Stimulated activated CD8-positive, alpha-beta memory T cell treated with anti-CD3 and anti-CD28 coated beads, Interleukin-4, amount 100 ng/mL, for 48 hours (primary cell): ENCODE data around the gene SCEL.
"Not testable (repeated sequence)": the region's sequence is repeated elsewhere in the genome, so short reads cannot be mapped to it uniquely, and the experiment has no call there.

Source experiments
- DNase-seq: peaks from one replicate; pipeline ENCODE4 v3.0.0-alpha.2; 2020

Gene SCEL, protein sequence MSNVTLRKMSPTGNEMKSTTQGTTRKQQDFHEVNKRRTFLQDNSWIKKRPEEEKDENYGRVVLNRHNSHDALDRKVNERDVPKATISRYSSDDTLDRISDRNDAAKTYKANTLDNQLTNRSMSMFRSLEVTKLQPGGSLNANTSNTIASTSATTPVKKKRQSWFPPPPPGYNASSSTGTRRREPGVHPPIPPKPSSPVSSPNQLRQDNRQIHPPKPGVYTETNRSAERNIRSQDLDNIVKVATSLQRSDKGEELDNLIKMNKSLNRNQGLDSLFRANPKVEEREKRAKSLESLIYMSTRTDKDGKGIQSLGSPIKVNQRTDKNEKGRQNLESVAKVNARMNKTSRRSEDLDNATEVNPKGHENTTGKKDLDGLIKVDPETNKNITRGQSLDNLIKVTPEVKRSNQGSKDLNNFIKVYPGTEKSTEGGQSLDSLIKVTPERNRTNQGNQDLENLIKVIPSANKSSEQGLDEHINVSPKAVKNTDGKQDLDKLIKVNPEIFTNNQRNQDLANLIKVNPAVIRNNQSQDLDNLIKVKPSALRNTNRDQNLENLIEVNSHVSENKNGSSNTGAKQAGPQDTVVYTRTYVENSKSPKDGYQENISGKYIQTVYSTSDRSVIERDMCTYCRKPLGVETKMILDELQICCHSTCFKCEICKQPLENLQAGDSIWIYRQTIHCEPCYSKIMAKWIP

GRCh38 chr13:77535448-77535847 is at the start of gene SCEL:
TSS of gene SCEL (plus strand) at chr13:77535706. CDS start at chr13:77555876, 20,170 bp downstream.
- no peak for DNase-seq

DNA sequence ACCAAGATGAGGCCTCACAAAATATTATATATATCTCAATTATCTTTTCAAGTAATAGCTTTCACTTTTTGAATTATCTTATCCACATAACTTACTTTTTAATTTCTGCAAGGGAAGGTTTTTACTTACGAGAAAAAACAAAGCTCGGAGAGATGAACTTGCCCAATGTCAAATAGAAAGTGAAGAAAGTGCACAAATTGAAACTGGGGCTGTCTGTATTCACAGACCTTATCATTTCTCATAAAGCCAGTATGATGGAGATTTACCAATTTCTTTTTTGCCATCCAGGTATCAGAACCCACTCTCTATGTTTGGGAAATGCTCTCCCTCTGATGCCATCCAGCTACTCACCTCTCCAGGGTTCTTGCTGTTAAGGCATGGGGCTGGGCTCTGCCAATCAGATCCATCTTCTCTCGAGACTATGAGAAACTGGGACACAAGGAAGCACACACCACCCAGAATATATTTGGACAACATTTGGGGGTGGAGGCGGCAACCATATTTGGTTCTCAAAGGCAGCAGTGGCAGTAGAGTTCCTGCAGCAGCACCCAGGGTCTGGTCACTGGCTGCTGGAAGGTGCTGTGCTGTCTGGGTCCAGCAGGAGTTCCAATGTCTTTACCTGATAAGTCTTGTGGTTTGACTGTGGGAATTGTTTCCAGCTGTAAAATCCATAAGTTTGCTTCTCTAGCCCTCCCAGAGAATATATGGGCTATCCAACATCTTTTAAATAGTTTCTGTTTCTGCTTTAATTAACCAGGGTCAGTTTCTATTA is 45.8 kb upstream of the SCEL start:
- DNase-seq: no peak

DNA sequence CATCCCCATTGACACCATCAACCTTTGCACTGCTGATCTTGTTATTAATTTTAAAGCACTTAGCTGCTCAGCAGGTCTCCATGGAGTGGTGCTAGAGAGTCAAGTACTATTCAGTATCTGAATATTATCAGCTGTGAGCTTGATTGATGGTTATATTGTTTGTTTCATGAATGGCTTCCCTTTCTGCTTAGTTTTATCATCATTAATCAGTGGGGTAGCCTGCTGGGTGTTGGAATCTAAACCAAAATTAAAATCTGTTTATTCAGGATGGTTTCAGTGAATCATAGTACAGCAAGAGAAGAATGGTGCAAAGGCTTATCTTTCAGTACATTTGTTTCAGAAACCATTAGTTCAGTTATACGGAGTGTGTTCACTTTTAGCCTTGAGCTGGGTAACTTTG is 42.5 kb upstream of the SCEL start:
- no peak for DNase-seq

GRCh38 chr13:77494226-77494625 is 41.3 kb upstream of the SCEL start:
- no peak for DNase-seq

GRCh38 chr13:77497350-77497749 is 38.2 kb upstream of the SCEL start:
- DNase-seq: no peak

- no peak for DNase-seq
These were observed 37.7 kb upstream of the SCEL start for GRCh38 chr13:77497835-77498234.

- DNase-seq: no peak
These were observed 33.3 kb upstream of the SCEL start for GRCh38 chr13:77502104-77502720.

GRCh38 chr13:77503398-77503797 is 32.1 kb upstream of the SCEL start:
- no peak for DNase-seq

- DNase-seq: no peak
These were observed 28.6 kb upstream of the SCEL start for GRCh38 chr13:77506874-77507273.

DNA sequence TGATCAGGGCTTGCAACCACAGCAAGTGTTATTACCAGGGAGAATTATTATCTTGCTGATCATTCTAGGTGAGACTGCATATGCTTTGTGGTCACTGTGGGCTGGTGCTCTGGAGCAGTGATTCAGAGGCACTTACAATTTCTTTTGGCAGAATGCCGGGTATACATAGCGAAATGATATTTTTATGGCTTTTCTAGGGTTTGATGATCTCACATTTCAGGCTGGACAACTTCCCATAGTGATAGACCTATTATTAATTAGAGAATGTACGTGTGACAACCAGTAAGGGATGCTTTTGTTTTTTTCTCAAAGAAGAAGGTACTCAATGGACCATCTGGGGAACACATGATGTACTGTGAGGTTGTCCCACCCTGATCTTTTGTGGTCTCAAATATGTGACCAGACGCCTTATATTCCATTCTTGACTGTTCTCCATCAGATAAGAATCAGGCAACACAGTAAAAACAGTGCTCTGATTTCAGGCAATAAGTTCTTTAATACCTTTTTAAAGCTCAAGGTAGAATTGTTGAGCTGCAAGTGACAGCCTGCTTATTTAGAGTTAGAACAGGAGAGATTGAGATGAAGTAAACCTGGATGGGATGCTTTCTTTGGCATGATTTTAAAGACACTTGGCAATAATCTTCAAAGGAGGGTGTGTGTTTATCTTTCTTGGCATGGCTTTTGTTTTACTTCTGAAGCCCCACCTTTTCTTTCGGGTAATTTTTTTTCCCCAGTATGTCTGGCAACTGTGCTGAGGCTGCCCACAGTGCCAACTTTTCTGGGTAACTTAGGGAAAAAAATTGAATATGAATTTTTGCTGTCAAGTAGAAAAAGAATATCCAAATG is 27.4 kb upstream of the SCEL start:
- no peak for DNase-seq

- no peak for DNase-seq
These were observed 26.4 kb upstream of the SCEL start for GRCh38 chr13:77508959-77509620.

GRCh38 chr13:77510156-77510555 is 25.4 kb upstream of the SCEL start:
- no peak for DNase-seq

GRCh38 chr13:77511552-77511951 is 24.0 kb upstream of the SCEL start:
- DNase-seq: no peak

- DNase-seq: no peak
These were observed 21.7 kb upstream of the SCEL start for GRCh38 chr13:77513719-77514335.

GRCh38 chr13:77514336-77514726 is 21.2 kb upstream of the SCEL start:
- DNase-seq: no peak

DNA sequence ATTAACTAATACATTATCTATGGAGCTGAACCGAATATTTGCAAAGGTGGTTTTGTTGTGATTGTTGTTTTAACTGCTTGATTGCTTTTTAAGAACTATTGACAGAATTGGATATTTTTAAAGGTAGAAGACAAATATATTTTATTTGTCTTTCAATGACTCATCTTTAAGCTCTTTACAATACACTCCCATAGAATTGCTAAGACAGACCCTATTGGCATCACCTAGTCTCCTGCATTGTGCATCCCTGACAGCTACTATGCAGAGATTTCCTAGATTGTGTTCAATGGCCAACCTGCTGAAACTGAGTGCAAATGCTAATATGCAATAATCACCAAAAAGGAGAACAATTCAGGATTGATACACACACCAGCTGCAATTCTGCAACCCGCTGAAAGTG is 19.7 kb upstream of the SCEL start:
- no peak for DNase-seq

GRCh38 chr13:77516342-77516789 is 19.1 kb upstream of the SCEL start:
- no peak for DNase-seq

DNA sequence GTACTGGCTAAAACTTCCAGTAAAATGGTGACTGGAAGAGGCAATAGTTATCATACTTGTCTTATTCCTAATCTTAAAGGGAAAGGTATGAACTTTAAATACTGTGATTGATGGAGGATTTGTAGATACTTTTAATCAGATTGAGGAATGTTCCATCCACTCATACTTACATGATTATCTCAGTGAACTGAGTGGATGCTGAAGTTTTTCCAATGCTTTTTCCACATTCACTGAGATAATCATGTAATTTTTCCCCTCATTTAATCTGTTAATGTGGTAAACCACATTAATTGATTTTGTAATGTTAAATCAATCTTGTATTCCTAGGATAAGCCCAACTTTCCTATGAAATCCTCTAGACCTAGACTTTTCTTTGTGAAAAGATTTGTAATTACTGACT is 17.2 kb upstream of the SCEL start:
- DNase-seq: no peak

- DNase-seq: not testable (repeated sequence)
These were observed 16.1 kb upstream of the SCEL start for GRCh38 chr13:77519396-77519795.

GRCh38 chr13:77519808-77520207 is 15.7 kb upstream of the SCEL start:
- no peak for DNase-seq

GRCh38 chr13:77521194-77521593 is 14.3 kb upstream of the SCEL start:
- no peak for DNase-seq
